Naive thymus-derived CD8-positive, alpha-beta T cell (primary cell): ENCODE measurements around the gene CENATAC. TPM values are rescaled to one million over a fixed set of nuclear protein-coding genes. Genes with fewer than 3 reads are reported as not detected.

ENCODE experiments used
- ATAC-seq, 2 donors: fragments of 150-1000 bp; cut with Tn5 transposase in 1 of 2; sonication (Bioruptor Pico), chemical (Tn5 transposase) in 1 of 2; 1 replicate in 1 of 2; 2 replicates in 1 of 2; pipeline ENCODE4 v1.10.0; 2021; ENCODE audit warnings: mild to moderate bottlenecking in 2 of 2, moderate library complexity in 2 of 2
- POLR2A ChIA-PET: fragments of 350-600 bp; sonication (Branson Sonifier 250); formaldehyde crosslinking; loops from one replicate; lab custom pipeline; 2021; ENCODE audit warnings: antibody characterized with exemption; lab: Charles Lee
- DNase-seq, 10 donors: peaks; one replicate each; pipeline versions ENCODE4 v3.0.0 to v3.0.0-alpha.2; 2020 to 2022
- H3K27ac Mint-ChIP-seq, 10 donors: one replicate each; pipeline ENCODE4 v1.8.0; 2020 to 2022; ENCODE audit warnings: mild to moderate bottlenecking in 10 of 10, mixed read lengths in 10 of 10, moderate library complexity in 4 of 10, inconsistent platforms in 1 of 10
- H3K27me3 Mint-ChIP-seq, 5 donors: one replicate each; pipeline ENCODE4 v1.8.0; 2021 to 2022; ENCODE audit warnings: mixed read lengths in 5 of 5
- H3K36me3 Mint-ChIP-seq, 3 donors: one replicate each; pipeline ENCODE4 v1.8.0; 2020 to 2022; ENCODE audit warnings: mixed read lengths in 3 of 3, mild to moderate bottlenecking in 2 of 3, inconsistent platforms in 1 of 3
- H3K4me1 Mint-ChIP-seq, 4 donors: one replicate each; pipeline ENCODE4 v1.8.0; 2021 to 2022; ENCODE audit warnings: mixed read lengths in 4 of 4
- H3K4me3 Mint-ChIP-seq, 10 donors: one replicate each; pipeline ENCODE4 v1.8.0; 2020 to 2022; ENCODE audit warnings: mild to moderate bottlenecking in 10 of 10, mixed read lengths in 10 of 10, moderate library complexity in 6 of 10, inconsistent platforms in 1 of 10
- H3K9me3 Mint-ChIP-seq, 9 donors: one replicate each; pipeline ENCODE4 v1.8.0; 2020 to 2022; ENCODE audit warnings: mixed read lengths in 9 of 9, mild to moderate bottlenecking in 3 of 9, inconsistent platforms in 1 of 9, moderate library complexity in 1 of 9
- polyA plus RNA-seq, 3 donors: library from polyadenylated mRNA; unstranded; fragments of 300-500 nt; fragmentation: Illumina TruSeq; gene quantifications; one replicate each; pipeline ENCODE4 v1.2.3, GENCODE V29; 2021
- total RNA-seq, 8 experiments: library from RNA in 2 of 8; stranded (reverse) in 2 of 8; gene quantifications; one replicate each; pipeline ENCODE4 v1.2.3 and lab custom pipeline; 2021 to 2026

CENATAC gene
- total and polyA plus RNA-seq, 5 experiments from 2014 or later: 6.1 to 144 (median 9.1) TPM

DNA sequence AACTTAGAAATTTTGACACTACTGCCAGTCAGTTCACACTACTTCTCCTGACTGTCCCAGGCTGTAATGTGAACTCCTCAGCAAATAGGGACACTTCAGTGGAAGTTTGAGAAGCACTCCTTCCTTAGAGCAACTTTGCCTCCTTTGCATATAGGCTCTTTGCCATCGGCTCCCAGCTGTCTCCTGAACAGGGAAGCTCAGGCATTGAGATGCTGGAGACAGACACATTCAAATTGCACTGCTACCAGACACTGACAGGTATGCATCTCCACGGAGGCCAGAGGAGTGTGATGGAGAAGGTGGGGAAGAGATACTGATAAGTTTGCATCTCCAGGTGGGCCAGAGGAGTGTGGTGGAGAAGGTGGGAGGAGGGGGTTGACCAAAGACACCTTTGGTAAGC lies 22.1 kb downstream of the CENATAC start:
- H3K27me3 Mint-ChIP-seq: no peaks in the 10 kb centered on the region
- H3K4me1 Mint-ChIP-seq: peaks cover 22 to 77% (median 68%) of the 10 kb centered on the region in 4 donors
- H3K4me3 Mint-ChIP-seq: peak overlapping the region; percentile 97 to 100 (median 98)
- DNase-seq (no peak), ATAC-seq (no peak)
- H3K36me3 Mint-ChIP-seq: peaks cover 0 to 77% (median 11%) of the 10 kb centered on the region in 3 donors
- POLR2A ChIA-PET: interaction anchor here (1.2 to 5.0 kb wide), 5 partner anchors 9 to 98 kb away, joined by 3 to 82 read pairs (median 28); partner anchors contain the start of genes CENATAC, HYOU1, SLC37A4 and VPS11
- peak overlapping the region; percentile 98 to 100 (median 100) for H3K27ac Mint-ChIP-seq
- no peaks in the 10 kb centered on the region for H3K9me3 Mint-ChIP-seq

DNA sequence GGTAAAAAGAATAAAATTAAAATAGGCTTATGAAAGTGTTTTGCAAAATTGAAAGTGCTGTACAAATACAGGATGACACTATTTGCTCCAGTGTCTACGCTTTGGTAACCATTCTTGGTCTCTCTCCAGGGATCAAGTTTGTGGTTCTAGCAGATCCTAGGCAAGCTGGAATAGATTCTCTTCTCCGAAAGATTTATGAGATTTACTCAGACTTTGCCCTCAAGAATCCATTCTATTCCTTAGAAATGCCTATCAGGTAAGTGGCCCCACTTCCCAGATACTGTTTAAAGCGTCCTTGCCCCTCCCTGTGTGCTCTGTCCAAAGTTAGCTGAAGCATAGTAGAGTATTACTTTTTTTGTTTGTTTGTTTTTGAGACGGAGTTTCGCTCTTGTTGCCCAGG lies 23.7 kb downstream of the CENATAC start:
- Mint-ChIP-seq H3K4me1 (peaks cover 25 to 66% (median 56%) of the 10 kb centered on the region in 4 donors), H3K27ac (peak overlapping the region in 5 of 10 donors; percentile 8 to 81 (median 33)), H3K27me3 (no peaks in the 10 kb centered on the region), H3K4me3 (peak overlapping the region in 9 of 10 donors; percentile 18 to 64 (median 41)), H3K36me3 (peaks cover 0 to 70% (median 5%) of the 10 kb centered on the region in 3 donors), H3K9me3 (no peaks in the 10 kb centered on the region)
- ATAC-seq (no peak), DNase-seq (no peak)
- POLR2A ChIA-PET: interaction anchor here (1.0 to 1.1 kb wide), 2 partner anchors 24 to 63 kb away, joined by 4 to 8 read pairs; partner anchors contain the start of gene HMBS

DNA sequence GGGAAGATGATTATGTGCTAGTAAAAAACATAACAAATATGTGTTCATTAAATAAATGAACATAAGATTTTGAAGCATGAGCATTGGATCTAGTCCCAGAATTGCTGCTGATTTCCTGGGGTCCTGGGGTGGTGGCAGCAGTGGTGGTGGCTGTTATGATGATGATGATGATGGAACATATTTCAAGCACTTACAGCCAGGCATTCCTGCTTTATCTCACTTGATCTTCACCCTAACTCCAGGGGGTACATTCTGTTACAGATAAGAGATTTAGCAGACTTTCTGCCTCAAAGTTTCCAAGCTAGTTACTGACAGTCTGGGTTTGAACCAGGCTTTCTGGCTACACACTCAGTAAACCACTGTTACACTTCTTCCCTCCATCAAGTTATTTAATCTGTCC lies 25.8 kb downstream of the CENATAC start:
- DNase-seq (no peak), ATAC-seq (no peak)
- H3K36me3 Mint-ChIP-seq: peaks cover 0 to 61% (median 2%) of the 10 kb centered on the region in 3 donors
- peak overlapping the region in 8 of 10 donors; percentile 10 to 75 (median 45) for H3K27ac Mint-ChIP-seq
- H3K9me3 Mint-ChIP-seq: no peaks in the 10 kb centered on the region
- peaks cover 20 to 59% (median 41%) of the 10 kb centered on the region in 4 donors for H3K4me1 Mint-ChIP-seq
- POLR2A ChIA-PET: interaction anchor here (1.2 kb wide), 1 partner anchor 44 kb away, joined by 3 read pairs; the partner anchor contains the start of gene VPS11
- peak overlapping the region in 1 of 10 donors; percentile 38 for H3K4me3 Mint-ChIP-seq
- no peaks in the 10 kb centered on the region for H3K27me3 Mint-ChIP-seq

DNA sequence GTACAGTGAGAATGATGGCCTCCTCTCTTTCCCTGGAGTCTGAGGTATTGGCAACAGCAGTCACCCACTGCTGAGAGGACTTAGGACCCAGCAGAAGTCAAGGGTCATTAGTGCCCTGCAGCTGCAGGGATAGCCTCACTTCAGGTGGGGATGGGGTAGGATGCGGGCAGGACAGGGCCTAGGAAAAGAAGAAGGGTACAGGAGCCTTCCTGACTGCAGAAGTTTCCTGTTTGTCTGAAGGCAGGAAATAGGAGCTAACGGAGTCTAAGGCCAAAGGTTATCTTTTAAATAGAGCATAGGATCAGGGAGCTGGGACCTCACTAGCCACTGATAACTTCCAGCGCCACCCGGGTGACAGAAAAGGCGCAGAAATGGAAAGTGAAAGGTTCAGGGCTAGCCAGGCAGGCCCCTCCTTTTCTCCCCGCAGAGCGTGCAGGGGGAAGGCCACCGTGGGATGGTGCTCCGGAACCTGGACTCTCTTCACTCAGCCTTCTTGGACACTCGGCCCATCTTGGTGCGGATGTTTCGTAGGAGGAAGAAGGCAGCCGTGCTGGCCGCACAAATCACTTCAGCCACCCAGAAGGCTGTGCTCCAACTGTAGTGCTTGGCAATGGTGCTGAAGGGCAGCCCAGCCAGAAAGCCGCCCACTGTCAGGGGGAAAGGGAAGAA lies 26.6 kb downstream of the CENATAC start:
- POLR2A ChIA-PET: interaction anchor here (0.8 to 2.0 kb wide), 4 partner anchors 8 to 70 kb away, joined by 3 to 5 read pairs (median 4); partner anchors contain the start of genes CENATAC and VPS11
- no peak overlapping the region for H3K4me3 Mint-ChIP-seq
- H3K27me3 Mint-ChIP-seq: no peaks in the 10 kb centered on the region
- H3K4me1 Mint-ChIP-seq: peaks cover 27 to 65% (median 46%) of the 10 kb centered on the region in 4 donors
- no peaks in the 10 kb centered on the region for H3K9me3 Mint-ChIP-seq
- H3K36me3 Mint-ChIP-seq: peaks cover 0 to 61% (median 2%) of the 10 kb centered on the region in 3 donors
- peak overlapping the region in 7 of 10 donors; percentile 18 to 78 (median 49) for H3K27ac Mint-ChIP-seq
- DNase-seq (no peak), ATAC-seq (no peak)

DNA sequence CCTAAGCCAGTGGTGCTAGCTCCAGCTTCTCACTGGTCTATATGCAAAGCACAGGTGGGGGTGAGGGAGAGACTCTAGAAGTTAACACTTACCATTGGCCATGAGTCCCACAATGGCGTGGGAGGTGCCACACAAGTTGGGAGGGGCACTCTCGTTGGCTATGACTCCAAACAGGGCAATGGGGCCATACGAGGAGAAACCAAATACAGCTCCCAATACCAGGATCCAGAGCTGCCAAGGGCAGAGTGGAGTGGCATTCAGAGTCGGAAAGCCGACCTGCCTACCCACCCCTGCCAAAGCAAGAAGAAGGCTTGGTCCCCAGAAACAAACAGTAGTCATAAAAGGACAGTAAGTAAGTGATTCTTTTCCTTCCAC lies 27.1 kb downstream of the CENATAC start:
- ATAC-seq: no peak
- no peaks in the 10 kb centered on the region for H3K9me3 Mint-ChIP-seq
- DNase-seq: no peak
- H3K4me1 Mint-ChIP-seq: peaks cover 30 to 64% (median 46%) of the 10 kb centered on the region in 4 donors
- peak overlapping the region in 7 of 10 donors; percentile 44 to 87 (median 64) for H3K27ac Mint-ChIP-seq
- POLR2A ChIA-PET: interaction anchor here (0.5 to 2.0 kb wide), 4 partner anchors 9 to 281 kb away, joined by 3 to 5 read pairs (median 4); partner anchors contain the start of gene CENATAC
- H3K4me3 Mint-ChIP-seq: no peak overlapping the region
- H3K36me3 Mint-ChIP-seq: peaks cover 0 to 58% (median under 1%) of the 10 kb centered on the region in 3 donors
- H3K27me3 Mint-ChIP-seq: no peaks in the 10 kb centered on the region

DNA sequence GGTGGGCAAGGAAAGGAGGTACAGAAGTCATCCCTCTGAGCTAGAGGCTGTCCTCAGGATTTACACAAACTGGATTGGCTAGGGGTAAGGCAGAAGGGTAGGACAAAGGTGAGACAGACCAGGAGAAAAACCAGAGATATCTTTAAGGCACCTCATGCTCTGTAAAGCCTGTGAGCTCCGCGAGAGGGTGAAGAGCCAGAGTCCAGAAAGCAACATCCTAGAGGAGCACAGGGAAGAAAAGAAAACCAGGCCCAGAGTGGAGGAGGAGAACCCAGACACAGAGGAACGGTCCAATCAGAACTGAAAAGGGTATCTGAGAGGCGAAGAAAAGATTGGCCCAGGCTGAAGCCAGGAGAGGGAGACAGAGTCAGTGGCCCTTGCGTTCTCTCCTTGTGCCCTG lies 27.6 kb downstream of the CENATAC start:
- POLR2A ChIA-PET: interaction anchor here (0.5 to 2.0 kb wide), 3 partner anchors 28 to 288 kb away, joined by 3 to 5 read pairs (median 5); partner anchors contain the start of gene CENATAC
- DNase-seq: no peak
- H3K27me3 Mint-ChIP-seq: no peaks in the 10 kb centered on the region
- H3K4me3 Mint-ChIP-seq: no peak overlapping the region
- peaks cover 0 to 54% (median 0%) of the 10 kb centered on the region in 3 donors for H3K36me3 Mint-ChIP-seq
- H3K27ac Mint-ChIP-seq: peak overlapping the region in 8 of 10 donors; percentile 43 to 87 (median 61)
- peaks cover 29 to 60% (median 42%) of the 10 kb centered on the region in 4 donors for H3K4me1 Mint-ChIP-seq
- no peak for ATAC-seq
- H3K9me3 Mint-ChIP-seq: no peaks in the 10 kb centered on the region

DNA sequence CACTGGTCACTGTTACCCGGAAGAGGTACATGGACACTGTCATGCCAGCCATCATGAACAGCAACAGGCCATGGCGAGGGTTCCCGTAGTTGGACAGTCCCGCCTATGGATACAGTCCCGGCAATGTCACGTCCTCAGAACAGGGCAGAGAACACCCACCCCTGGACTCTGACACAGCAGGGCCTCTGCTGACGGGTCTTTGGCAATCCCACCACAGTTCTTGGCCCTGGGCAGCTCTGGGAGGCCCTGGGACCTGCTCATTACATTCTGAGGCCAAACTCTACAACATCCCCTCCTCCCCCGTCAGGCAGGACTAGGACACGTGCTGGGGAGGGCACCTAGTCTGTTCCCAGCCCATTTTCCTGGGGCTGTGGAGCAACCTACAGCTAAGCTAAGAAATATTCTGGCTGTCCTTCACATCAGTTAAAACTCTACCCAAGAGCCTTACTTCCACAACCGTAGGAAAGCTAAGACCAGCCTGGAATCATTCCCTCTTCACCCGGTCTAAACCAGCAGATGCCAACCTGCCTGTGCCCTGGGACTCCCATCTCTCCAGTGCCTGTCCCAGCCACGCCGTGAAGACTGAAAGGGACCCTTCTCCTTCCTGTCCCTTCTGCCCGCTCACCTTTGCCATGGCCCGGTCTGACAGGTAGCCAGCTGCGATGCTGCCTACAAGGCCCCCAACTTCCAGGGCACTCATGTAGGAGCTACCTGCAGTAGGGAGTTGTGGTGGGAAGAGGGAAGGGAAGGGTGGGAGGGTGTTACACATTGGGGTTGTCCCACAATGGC lies 28.2 kb downstream of the CENATAC start:
- Mint-ChIP-seq H3K9me3 (no peaks in the 10 kb centered on the region), H3K27ac (peak overlapping the region in 7 of 10 donors; percentile 34 to 64 (median 47)), H3K4me3 (no peak overlapping the region), H3K27me3 (no peaks in the 10 kb centered on the region), H3K36me3 (peaks cover 0 to 47% (median 0%) of the 10 kb centered on the region in 3 donors), H3K4me1 (peaks cover 29 to 54% (median 40%) of the 10 kb centered on the region in 4 donors)
- DNase-seq (no peak), ATAC-seq (no peak)
- POLR2A ChIA-PET: interaction anchor here (0.6 to 5.8 kb wide), 3 partner anchors 7 to 289 kb away, joined by 5 to 82 read pairs (median 5); partner anchors contain the start of genes CENATAC, RPS25 and TRAPPC4

DNA sequence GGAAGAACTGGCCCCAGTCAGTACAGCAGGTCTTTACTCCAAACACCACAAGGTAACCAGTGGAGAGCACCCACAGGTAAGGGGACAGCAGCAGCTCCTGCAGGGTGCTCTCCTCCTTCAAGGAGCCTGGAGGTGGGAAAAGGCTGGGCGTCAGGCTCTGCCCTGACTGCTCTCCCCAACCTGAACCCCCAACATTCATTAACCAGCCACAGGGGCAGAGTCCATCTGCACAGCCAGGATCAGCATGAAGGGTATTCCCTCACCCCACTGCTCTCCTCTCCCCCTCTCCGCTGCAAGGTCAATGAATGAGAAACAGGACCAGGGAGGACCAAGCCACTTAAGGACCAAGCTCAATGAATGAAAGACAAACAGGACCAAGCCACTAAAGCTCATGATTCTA lies 29.0 kb downstream of the CENATAC start:
- H3K36me3 Mint-ChIP-seq: peaks cover 0 to 39% (median 0%) of the 10 kb centered on the region in 3 donors
- ATAC-seq (no peak), DNase-seq (no peak)
- peaks cover 29 to 51% (median 37%) of the 10 kb centered on the region in 4 donors for H3K4me1 Mint-ChIP-seq
- POLR2A ChIA-PET: interaction anchor here (0.8 to 5.8 kb wide), 2 partner anchors 8 to 75 kb away, joined by 3 to 82 read pairs; partner anchors contain the start of genes DPAGT1, RPS25 and TRAPPC4
- peak overlapping the region in 4 of 10 donors; percentile 28 to 75 (median 61) for H3K27ac Mint-ChIP-seq
- no peaks in the 10 kb centered on the region for H3K27me3 Mint-ChIP-seq
- no peaks in the 10 kb centered on the region for H3K9me3 Mint-ChIP-seq
- no peak overlapping the region for H3K4me3 Mint-ChIP-seq

DNA sequence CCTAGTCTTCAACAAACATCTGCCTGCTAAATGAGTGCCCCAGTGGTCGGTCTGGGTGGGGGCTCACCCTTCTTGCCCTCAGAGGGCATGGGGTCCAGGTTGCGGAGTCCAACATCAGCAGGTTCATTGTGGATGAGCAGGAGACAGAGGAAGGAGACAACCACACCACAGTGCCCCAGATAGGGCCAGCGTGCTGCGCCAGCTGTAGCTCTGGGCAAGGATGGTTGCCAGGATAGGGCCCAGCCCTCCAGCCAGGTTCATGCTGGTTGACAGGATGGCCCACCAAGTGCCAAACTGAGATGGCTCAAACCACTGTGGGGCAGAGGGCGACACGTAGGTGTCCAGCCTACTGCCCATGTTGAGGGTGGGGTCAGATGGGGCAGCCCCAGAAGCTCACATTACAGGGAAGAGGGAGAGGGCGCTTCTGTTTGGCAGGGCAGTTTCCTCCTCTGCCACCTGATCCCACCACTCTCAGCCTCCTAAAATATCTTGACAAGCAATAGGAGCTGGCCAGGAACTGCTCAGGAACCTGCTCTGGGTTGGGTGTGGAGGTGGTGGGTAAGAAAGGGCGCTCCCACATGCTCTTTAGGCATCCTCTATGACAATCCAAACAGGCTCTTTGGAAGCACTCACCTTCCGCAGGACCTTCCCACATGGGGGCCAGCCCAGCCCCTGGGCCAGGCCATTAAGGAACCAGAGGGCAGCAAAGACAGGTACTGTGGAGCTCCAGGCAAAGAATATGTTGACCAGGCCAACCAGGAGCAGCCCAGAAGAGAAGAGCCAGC lies 29.8 kb downstream of the CENATAC start:
- no peaks in the 10 kb centered on the region for H3K27me3 Mint-ChIP-seq
- POLR2A ChIA-PET: interaction anchor here (0.6 to 5.8 kb wide), 3 partner anchors 9 to 172 kb away, joined by 3 to 82 read pairs (median 7); partner anchors contain the start of genes DPAGT1, RPS25 and TRAPPC4
- peak overlapping the region in 5 of 10 donors; percentile 40 to 69 (median 53) for H3K27ac Mint-ChIP-seq

DNA sequence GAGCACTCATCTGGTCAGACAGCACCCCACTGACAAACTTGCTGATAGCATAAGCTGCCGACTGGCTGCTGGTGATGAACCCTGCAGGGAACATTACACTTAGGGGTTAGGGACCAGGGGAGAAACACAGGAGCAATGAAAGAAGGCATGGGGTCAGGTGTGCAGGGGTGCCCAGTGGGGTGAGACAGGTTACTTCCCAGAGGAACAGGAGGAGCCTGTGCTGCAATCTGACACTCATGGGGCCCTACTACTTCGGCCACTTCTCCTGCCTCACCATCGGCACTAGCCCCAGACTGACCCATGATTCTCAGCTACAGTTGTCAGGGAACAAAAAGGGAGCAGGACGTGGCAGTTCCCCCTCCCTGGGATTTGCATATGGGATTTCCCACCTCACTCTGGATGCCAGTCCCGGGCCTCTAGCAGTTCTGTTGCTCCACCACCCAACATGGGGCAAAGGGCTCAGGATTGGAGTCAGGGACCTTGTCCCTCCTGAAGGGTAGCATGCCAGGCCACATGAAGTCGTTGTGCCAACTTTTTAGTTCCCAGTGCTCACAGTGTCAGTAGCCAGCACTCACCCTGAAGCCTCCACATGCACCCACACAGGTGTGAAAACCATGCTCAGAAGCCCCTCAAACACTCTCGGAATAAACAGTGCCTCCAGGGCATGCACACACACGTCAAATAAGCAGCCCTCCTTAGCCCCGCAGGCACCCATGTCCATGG lies 30.6 kb downstream of the CENATAC start:
- peak overlapping the region in 5 of 10 donors; percentile 14 to 90 (median 77) for H3K4me3 Mint-ChIP-seq
- H3K27ac Mint-ChIP-seq: peak overlapping the region; percentile 15 to 95 (median 80)
- ATAC-seq (no peak), DNase-seq (no peak)
- peaks cover 24 to 40% (median 32%) of the 10 kb centered on the region in 4 donors for H3K4me1 Mint-ChIP-seq
- no peaks in the 10 kb centered on the region for H3K9me3 Mint-ChIP-seq
- POLR2A ChIA-PET: interaction anchor here (0.6 to 5.8 kb wide), 2 partner anchors 10 to 173 kb away, joined by 7 to 82 read pairs; partner anchors contain the start of genes RPS25 and TRAPPC4
- H3K27me3 Mint-ChIP-seq: no peaks in the 10 kb centered on the region
- peaks cover 0 to 24% (median 0%) of the 10 kb centered on the region in 3 donors for H3K36me3 Mint-ChIP-seq

More for the DNA sequence above, 29.8 kb downstream of the CENATAC start:
- peaks cover 29 to 47% (median 36%) of the 10 kb centered on the region in 4 donors for H3K4me1 Mint-ChIP-seq
- no peak overlapping the region for H3K4me3 Mint-ChIP-seq
- DNase-seq (no peak), ATAC-seq (no peak)
- H3K36me3 Mint-ChIP-seq: peaks cover 0 to 32% (median 0%) of the 10 kb centered on the region in 3 donors
- no peaks in the 10 kb centered on the region for H3K9me3 Mint-ChIP-seq

DNA sequence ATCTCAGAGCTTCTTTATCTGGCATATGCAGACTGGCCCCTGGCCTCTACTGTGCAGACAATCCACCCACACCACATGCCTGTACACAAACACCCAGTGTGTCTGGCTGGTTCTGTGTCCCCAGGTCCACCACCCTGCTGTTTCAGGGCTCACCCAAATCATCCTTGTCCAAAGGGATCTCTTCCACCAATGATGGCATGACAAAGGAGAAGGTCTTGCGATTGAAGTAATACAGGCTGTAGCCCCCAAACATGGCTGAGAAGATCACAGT lies 31.1 kb downstream of the CENATAC start:
- DNase-seq (no peak), ATAC-seq (no peak)
- peak overlapping the region in 9 of 10 donors; percentile 20 to 95 (median 80) for H3K27ac Mint-ChIP-seq
- no peaks in the 10 kb centered on the region for H3K9me3 Mint-ChIP-seq
- H3K4me3 Mint-ChIP-seq: peak overlapping the region; percentile 11 to 91 (median 84)
- H3K4me1 Mint-ChIP-seq: peaks cover 24 to 36% (median 28%) of the 10 kb centered on the region in 4 donors
- peaks cover 0 to 19% (median 0%) of the 10 kb centered on the region in 3 donors for H3K36me3 Mint-ChIP-seq
- POLR2A ChIA-PET: interaction anchor here (1.2 to 5.8 kb wide), 3 partner anchors 10 to 74 kb away, joined by 6 to 82 read pairs (median 21); partner anchors contain the start of genes CENATAC, RPS25 and TRAPPC4
- no peaks in the 10 kb centered on the region for H3K27me3 Mint-ChIP-seq
